ENCODE data around the gene GP1BA. TPM values are rescaled to one million over a fixed set of nuclear protein-coding genes. Genes with fewer than 3 reads are reported as not detected.

The GP1BA gene
- total RNA-seq, 3 donors from 2014 or later (not counting 1 experiment from before 2014, with no cell fraction given) = 0.25 to 4.3 (median 2.2) TPM

GRCh38 chr17:4958102-4958501 is 26.0 kb downstream of the GP1BA start:
- WGBS (ENCODE audit: insufficient coverage) = 90% methylated on average over 3 of the region's 3 CpGs
- Mint-ChIP-seq H3K4me1 (peaks cover 0 to 6% of the 10 kb centered on the region in 2 donors), H3K4me3 (no peak overlapping the region), H3K36me3 (no peaks in the 10 kb centered on the region), H3K27ac (no peak overlapping the region), H3K9me3 (no peaks in the 10 kb centered on the region), H3K27me3 (ENCODE audit: low read depth in 2 of 2) (no peaks in the 10 kb centered on the region)
- intact Hi-C loops (cut with micrococcal nuclease) = no loop called here
- H3K4me3 ChIP-seq (ENCODE audit: low read length) = no peak overlapping the region
- no peaks in the 10 kb centered on the region for H3K9me3 ChIP-seq (ENCODE audit: control insufficient read depth, insufficient read depth, low read length)
- no peaks in the 10 kb centered on the region for H3K27me3 ChIP-seq (ENCODE audit: control insufficient read depth, insufficient read depth, low read length)
- H3K27ac ChIP-seq (ENCODE audit: low read length) = no peak overlapping the region
- peaks cover 5% of the 10 kb centered on the region for H3K4me1 ChIP-seq (ENCODE audit: control insufficient read depth, insufficient read depth, low read length)
- ATAC-seq (no peak), DNase-seq (no peak)
- peaks cover 16% of the 10 kb centered on the region for H3K36me3 ChIP-seq (ENCODE audit: control insufficient read depth, insufficient read depth, low read length)
- TF ChIP-seq CTCF (IDR thresholded peaks at IDR 0.05) = no peak

GRCh38 chr17:4959261-4959965 is 27.3 kb downstream of the GP1BA start:
- WGBS (ENCODE audit: insufficient coverage) = 96% methylated on average over 17 of the region's 18 CpGs

GRCh38 chr17:4960279-4960922 is 28.3 kb downstream of the GP1BA start:
- H3K4me1 Mint-ChIP-seq = peaks cover 4 to 9% of the 10 kb centered on the region in 2 donors
- DNase-seq (no peak), ATAC-seq (no peak)
- peaks cover 6% of the 10 kb centered on the region for H3K4me1 ChIP-seq (ENCODE audit: control insufficient read depth, insufficient read depth, low read length)
- H3K9me3 ChIP-seq (ENCODE audit: control insufficient read depth, insufficient read depth, low read length) = no peaks in the 10 kb centered on the region
- no peaks in the 10 kb centered on the region for H3K27me3 ChIP-seq (ENCODE audit: control insufficient read depth, insufficient read depth, low read length)
- intact Hi-C loops (cut with micrococcal nuclease) = no loop called here
- H3K36me3 Mint-ChIP-seq = no peaks in the 10 kb centered on the region
- H3K4me3 ChIP-seq (ENCODE audit: low read length) = no peak overlapping the region
- H3K36me3 ChIP-seq (ENCODE audit: control insufficient read depth, insufficient read depth, low read length) = peaks cover 16% of the 10 kb centered on the region
- H3K9me3 Mint-ChIP-seq = no peaks in the 10 kb centered on the region
- TF ChIP-seq CTCF (IDR thresholded peaks at IDR 0.05) = no peak
- H3K27ac Mint-ChIP-seq = no peak overlapping the region
- no peak overlapping the region for H3K4me3 Mint-ChIP-seq
- no peaks in the 10 kb centered on the region for H3K27me3 Mint-ChIP-seq (ENCODE audit: low read depth in 2 of 2)
- no peak overlapping the region for H3K27ac ChIP-seq (ENCODE audit: low read length)
- WGBS (ENCODE audit: insufficient coverage) = 98% methylated on average over 8 of the region's 9 CpGs

More at GRCh38 chr17:4959261-4959965, 27.3 kb downstream of the GP1BA start:
- Mint-ChIP-seq H3K36me3 (no peaks in the 10 kb centered on the region), H3K4me1 (peaks cover 0 to 6% of the 10 kb centered on the region in 2 donors), H3K4me3 (no peak overlapping the region), H3K27me3 (ENCODE audit: low read depth in 2 of 2) (no peaks in the 10 kb centered on the region), H3K9me3 (no peaks in the 10 kb centered on the region), H3K27ac (no peak overlapping the region)
- Histone ChIP-seq H3K4me3 (ENCODE audit: low read length) (no peak overlapping the region), H3K36me3 (ENCODE audit: control insufficient read depth, insufficient read depth, low read length) (peaks cover 16% of the 10 kb centered on the region), H3K27me3 (ENCODE audit: control insufficient read depth, insufficient read depth, low read length) (no peaks in the 10 kb centered on the region), H3K27ac (ENCODE audit: low read length) (no peak overlapping the region), H3K4me1 (ENCODE audit: control insufficient read depth, insufficient read depth, low read length) (peaks cover 5% of the 10 kb centered on the region), H3K9me3 (ENCODE audit: control insufficient read depth, insufficient read depth, low read length) (no peaks in the 10 kb centered on the region)
- TF ChIP-seq CTCF (IDR thresholded peaks at IDR 0.05) = no peak
- no peak for DNase-seq
- no peak for ATAC-seq
- intact Hi-C loops (cut with micrococcal nuclease) = no loop called here

All from natural killer cell (primary cell).